ENCODE results near the gene AADACL2.
"Not testable (repeated sequence)": the region's sequence is repeated elsewhere in the genome, so short reads cannot be mapped to it uniquely, and the experiment has no call there.

The AADACL2 gene

DNA sequence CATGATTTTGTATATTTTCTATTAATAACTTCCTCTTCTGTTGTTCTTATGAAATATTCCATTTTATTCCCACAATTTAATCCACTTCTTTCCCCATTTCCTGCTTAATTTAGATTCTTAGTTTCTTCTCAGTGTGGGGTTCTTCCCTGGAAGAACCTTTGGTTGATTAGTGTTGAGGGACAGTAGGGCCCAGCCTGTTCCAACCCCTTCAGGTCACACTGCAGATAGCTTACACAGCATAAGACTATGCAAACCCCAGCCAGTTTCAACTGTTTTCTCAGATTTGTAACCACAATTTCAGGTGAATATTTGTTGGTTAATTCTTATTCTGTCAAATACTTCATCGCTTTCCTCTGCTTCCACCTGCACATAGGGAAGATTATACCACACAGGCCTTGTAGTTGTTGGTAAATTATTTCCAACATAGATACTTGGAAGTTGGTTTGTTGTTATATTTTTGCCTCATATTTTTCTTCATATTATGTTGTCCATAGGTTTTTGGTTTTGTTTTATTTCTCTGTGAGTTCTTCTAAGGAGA, 34.7 kb downstream of the AADACL2 start:
- DNase-seq: no peak

DNA sequence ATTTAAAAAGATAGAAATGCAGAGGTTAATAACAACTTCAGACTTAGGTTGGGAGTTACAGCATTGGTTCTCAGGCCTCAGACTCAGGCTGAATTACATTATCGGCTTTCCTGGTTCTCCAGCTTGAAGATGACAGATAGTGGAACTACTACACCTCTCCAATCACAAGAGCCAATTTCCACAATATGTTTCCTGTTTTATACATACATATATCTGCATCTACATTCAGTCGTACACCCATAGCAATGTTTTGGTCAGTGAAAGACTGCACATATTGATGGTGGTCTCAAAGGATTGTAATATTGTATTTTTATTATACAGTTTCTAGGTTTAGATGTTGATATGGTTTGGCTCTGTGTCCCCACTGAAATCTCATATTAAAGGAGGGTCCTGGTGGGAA, 35.4 kb downstream of the AADACL2 start:
- DNase-seq: no peak

DNA sequence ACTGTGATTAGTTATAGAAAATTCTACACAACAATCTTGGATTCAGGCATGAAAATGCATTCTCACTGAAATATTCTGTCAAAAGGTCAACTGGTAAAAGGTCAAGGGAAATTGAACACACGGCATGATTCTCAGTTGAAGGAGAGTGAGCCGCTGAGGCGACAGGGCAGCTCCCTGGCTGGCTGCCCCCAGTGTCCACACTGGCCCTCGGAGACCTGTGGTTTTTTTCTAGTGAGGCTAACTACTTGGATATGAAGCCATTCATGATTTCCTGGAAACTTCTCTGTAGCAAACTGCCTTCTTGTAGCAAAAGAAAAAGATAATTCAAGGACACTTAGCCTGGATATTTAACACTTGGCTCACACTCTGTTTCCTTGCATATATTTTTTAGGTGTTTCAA, 37.2 kb downstream of the AADACL2 start:
- DNase-seq: no peak

DNA sequence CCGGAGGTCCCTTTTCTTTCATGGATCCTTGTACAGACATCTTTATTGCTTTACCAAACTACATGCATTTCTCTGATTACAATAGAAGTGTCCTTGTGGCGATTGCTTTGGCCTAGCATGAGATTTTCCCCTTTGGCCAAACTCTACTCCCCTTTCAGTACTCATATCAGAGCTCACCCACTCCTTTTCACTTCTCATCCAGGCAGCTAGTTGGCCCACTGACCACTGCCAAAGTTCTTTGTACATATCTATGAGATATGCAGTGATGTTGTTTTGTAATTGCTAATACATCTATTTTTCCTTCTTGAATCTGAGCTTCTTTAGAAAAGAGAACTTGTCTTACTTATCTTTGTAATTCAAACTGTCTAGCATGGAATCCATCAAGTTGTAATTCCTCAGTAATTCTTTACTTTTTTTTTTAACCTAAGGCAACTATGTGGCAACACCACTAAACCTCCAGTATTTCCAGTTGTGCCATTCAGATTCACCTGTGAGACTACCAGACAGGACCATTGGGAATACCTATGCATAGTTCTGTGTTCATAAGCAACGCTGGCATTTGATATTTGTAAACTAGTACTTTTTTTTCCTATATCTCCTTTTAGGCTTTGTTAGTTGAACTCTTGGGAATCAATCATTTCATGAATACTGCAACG, 39.2 kb downstream of the AADACL2 start:
- no peak for DNase-seq

DNA sequence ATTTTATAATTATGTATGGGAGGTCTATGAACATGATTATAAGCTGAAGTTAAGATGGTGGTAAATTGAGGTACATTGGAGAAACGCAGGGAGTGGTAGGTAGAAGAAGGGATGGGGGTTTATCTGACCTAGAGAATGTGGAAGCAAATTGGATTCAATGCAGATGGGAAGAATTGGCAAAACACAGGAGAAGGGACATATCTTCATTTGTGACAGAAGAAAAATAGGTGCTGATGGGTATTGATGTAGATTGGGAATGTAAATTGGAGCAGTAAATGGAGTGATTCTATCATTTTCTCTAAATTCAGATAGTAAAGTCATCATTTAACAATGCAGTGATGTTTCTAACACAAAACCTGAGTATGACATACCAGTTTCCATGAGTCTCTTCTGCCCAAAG, 40.5 kb downstream of the AADACL2 start:
- no peak for DNase-seq

DNA sequence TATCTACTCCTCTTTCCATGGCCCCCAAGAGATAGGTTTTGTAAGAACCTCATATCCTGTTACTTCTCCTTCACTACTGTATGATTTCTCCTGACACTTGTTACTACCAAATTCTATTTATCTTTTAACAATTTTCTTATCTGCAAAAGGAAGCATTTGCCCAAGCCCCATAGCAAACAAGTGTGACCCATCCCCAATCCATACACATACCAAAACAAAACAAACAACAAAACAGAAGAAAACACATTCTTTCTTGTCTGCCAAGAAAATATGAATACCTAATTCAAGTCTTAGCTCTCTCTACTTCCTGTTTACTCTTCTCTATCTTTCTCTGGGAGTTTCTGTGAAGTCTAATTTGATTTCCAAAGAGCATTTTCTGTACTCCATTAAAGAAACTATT, 41.2 kb downstream of the AADACL2 start:
- DNase-seq: no peak

DNA sequence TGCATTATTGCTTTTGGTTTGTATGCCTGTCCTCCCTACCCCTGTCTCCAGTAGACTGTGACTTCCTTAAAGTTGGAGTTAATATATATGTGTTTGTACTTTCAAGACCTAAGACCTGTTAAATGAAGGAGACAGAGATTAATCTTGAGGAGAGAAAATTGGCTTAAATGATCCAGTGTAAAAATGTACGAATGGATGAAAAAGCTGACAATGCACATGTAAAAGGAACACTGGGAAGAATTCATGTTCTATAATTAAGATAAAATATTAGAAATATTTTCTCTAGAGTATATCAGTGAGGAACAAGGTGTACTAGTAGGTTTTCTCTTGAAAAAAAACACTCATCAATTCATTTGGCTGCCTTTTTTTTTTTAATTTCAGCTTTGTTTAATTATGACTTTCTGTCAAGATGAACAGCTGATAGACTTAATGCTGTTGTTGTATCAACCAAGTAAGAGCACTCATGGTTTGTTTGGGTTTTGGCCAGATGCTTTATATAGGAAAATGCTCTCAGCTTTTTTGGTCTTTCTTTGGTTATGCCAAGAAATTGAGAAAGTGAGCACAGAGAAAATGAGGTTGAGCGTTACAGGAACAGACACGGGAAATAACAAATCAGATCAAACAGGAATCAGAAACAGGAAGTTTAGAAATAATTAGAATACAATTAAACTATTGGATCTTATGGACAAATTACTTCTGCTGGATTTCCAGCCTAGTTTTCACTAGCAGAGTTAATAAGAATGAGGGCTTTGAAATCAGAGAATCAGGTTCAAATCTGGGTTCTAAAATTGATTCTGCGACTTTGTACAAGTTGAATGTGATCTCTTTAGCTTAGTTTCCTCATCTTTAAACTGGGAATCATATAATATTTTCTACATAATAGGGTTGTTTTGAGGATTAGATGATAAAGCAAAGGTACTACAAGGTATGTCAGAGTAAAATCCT, 41.9 kb downstream of the AADACL2 start:
- no peak for DNase-seq

DNA sequence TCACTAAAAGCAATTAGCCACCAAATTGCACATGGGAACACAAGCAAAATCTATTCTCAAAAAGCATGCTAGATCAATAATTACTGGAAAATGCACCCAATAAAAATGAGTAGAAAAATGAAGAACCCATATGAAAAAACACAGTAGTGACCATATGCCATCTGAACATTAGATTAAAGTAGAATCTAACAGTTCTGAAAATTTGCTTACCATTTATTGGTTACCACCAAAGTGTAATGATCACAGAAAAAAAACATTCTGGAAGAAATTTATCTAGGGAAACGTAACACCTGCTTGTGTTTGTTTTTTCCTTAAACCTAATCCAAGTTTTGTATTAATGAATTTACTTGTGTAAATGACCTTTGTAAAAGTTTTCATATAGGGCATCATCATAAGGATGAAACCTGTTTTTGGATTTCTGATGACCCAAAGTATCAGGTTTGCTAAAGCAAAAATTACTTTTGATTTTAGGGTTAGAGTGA, 42.6 kb downstream of the AADACL2 start:
- no peak for DNase-seq

DNA sequence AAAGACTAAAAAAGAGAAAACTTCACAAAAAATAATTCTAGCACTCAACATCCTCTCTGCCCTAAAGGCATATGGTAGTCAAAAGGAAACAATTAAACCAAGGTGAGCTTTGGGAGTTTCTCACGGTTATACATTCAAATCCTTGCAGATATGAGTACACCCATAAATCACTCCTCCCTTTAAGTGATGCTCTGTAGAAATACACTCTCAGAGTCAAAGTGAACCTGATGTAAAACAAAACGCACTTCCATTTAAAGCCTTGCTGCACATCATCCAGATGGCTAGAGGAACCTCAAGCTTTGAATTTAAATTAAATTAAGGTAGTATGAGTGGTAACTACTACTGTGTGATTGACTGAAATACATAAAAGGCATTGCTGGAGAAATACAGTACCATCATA, 44.2 kb downstream of the AADACL2 start:
- no peak for DNase-seq

DNA sequence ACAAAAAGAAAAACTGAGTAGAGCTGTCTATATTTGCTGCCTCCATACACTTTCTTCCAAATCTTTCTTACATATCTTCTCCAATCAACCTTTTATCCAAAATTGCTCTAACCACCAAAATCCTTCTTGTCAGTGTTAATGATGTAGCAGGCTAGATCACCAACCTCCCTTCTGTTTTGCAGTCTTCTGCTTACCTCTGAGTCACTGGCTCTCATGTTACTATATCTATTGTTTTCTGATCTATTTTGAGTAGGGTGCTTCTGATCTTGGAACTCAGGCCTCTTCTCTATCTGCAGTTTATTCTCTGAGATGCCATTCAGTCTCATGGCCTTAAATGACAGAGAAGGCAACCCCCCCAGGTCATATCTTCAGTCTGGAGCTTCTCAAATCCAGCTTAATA, 53.9 kb downstream of the AADACL2 start:
- no peak for DNase-seq

DNA sequence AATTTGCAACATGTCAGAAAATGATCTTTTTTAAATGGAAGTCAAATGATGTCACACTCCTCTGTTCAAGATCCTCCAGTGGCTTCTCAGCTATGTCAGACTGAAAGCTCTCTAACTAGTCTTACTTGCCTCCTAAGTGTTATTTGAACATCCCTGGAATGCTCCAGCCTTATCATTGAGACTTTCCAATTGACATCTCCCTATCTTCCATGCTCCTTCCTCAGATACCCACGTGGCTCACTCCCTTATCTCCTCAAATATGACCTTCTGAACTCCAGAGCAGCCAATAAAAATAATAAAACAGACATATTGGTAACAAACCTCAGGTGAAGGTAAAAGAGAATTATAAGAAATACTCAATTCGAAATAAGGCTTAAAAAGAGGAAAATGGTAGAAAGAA, 54.7 kb downstream of the AADACL2 start:
- no peak for DNase-seq

DNA sequence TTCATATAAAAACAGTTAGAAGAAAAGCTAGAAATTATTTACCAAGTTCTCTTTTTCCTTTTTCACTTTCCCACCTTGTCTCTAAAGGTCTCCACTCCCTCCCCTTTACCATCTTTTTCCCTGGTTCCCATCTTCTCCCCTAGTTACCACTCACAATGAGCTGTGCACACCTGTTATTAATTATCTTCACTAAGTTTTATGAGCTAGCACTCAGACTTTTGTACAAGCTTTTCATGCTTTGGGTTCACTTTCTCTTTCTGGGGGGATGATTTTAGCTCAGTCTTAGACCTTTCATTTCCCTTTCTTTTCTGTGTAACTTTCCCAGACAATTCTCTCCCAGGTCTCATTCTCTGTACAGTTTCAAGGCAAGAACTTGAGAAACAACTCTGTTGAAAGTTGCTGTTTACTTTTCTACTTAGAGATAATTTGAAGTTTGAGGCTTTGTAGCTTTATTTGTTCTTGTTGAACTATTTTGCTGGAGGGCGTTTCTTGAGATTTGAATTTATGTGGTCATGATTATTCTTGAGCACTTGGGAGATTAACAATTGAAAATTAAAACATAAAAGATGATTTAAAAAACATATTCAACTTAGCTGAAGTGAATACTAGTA, 56.2 kb downstream of the AADACL2 start:
- DNase-seq: no peak

DNA sequence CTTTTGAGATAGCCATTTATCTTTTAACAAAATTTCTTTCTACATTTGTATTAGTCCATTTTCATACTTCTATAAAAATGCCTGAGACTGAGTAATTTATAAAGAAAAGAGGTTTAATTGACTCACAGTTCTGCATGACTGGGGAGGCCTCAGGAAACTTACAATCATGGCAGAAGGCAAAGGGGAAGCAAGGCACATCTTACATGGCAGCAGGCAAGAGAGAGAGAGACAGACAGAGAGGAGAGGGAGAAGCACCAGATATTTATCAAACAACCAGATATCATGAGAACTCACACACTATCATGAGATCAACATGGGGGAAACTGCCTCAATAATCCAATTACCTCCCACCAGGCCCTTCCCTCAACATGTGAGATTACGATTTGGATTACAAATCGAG, 57.0 kb downstream of the AADACL2 start:
- DNase-seq: not testable (repeated sequence)

DNA sequence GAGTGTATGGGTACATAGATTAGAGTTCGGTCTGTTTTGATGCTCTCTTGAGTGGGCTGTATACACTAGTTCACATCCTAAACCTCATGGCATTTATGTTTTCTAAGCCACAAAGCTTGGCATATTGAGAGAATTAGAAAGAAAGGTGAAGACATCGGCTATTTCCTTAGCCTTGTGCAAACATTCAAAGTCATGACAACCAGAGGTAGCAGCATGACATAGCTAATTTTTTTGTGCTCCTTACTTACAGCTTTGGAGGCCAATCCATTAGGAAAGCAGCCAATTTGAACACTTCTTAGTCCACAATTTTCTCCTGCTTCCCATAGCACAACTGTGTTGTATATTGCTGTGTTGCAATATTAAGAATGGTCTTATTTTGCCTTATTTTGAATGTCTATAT, 58.7 kb downstream of the AADACL2 start:
- DNase-seq: no peak

DNA sequence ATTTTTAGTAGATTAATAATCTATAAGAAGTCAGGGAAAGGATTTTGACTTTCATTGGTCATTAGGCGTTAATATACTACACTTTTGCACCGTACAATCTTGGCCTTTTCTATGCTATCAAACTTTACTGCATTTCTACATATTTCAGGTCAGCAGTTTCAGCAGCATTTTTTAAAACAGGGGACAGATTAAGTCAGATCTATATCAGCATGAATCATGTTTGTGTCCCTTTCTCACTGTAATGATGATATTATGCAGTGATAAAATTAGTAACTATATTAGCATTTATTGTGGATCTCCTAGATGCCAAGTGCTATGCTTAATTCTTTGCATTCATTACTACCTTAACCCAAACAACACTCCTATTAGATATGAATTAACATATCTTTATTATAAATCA, 59.9 kb downstream of the AADACL2 start:
- no peak for DNase-seq

DNA sequence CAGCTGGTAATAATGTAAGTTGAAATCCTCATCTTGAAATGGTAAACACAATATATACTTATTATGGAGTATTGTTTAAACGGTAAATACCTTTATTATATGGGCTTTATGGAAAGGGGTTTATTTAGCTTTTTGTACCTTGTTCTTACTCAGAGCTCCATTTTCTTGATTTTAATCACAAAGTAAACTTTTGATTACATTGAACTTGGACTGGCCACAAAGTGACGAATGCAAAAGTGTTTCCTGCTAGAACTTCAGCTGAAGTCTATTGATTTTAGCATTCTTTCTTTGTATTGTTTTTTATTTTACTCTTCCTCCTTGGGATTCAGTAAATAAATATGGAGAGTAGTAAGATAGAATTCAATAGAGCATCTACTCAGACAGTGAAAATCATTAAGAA, 60.4 kb downstream of the AADACL2 start:
- DNase-seq: no peak

DNA sequence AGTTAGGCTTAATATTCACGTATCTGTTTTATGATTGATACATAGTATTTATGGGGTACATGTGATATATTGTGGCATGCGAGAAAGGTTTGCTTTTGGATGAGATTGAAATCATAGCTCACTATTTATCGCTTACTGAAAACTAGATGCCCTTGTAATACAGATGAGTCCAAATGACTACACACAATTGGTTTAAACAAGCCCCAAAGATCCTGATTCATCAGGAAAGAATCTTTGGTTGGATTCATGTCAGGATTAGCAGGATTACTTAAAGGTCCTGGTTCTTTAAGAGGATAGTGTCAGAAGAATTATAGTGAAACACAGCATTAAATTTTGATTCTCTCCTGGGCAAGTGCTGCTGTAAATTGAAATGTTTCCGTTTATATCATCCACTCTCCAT, 61.5 kb downstream of the AADACL2 start:
- DNase-seq: no peak

DNA sequence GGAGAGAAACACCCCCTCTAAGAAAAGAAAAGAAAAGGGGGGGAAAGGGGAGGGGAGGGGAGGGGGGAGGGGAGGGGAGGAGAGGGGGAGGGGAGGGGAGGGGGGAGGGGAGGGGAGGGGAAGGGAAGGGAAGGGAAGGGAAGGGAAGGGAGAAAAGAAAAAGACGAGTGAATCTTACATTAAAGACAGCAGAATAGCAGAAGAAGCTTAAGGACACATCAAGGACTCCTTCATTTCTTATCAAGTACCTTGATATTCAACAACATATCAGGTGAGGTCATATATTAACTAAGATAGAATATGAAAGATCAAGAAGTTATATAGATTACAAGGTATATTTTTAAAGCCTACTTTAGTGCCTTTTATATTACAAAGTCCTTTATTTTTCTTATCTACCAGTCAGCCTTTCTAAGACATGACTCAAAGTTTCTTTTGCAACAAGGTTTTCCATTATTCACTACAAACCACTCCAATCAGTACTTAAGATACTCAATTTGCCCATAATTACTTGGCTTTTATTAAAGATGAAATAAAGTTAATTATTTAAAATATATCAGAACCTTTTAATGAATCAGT, 62.5 kb downstream of the AADACL2 start:
- no peak for DNase-seq

DNA sequence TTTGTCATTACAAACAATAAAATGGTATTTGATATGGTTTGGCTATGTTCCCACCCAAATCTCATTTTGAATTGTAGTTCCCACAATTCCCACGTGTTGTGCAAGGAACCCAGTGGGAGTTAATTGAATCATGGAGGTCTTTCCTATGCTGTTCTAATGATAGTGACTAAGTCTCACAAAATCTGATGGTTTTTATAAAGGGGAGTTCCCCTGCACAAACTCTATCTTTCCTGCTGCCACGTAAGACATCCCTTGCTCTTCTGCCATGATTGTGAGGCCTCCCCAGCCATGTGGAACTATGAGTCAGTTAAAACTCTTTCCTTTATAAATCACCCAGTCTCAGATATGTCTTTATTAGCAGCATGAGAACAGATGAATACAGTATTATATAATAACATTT, 64.7 kb downstream of the AADACL2 start:
- no peak for DNase-seq

DNA sequence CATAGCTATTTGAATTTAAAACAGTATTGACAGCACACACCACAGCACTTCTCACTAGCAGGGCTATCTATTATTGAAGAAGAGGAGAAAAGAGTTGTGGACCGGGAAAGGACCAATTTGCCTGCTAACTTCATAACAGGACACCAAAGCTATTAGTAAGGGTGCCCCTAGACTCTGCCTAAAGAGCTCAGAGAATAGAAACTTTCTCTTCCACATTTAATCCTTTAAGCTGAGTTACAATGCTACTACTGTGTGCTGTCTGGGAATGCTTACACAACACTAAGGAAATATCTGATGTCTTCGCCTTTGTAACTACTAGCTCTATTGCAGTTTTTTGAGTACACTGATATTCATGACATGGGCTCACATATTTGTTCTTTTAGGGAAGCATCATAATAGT, 66.7 kb downstream of the AADACL2 start:
- no peak for DNase-seq

DNA sequence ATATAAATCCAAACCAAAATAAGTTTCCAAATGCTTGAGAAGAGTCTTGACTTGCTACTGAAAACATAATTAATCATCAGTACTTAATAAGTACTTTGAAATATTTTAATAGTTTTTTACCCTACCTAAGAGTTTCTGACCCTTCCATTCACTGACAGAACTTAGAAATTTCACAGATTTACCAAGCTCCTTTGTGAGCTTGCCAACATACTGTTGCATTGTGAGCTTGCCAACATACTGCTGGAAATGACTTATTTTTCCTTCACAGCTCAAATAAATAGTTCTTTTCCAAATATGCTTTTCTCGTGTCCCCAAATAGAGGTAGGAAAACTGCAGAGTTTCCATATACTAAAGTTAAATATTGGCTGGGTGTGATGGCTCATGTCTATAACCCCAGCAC, 70.5 kb downstream of the AADACL2 start:
- no peak for DNase-seq

DNA sequence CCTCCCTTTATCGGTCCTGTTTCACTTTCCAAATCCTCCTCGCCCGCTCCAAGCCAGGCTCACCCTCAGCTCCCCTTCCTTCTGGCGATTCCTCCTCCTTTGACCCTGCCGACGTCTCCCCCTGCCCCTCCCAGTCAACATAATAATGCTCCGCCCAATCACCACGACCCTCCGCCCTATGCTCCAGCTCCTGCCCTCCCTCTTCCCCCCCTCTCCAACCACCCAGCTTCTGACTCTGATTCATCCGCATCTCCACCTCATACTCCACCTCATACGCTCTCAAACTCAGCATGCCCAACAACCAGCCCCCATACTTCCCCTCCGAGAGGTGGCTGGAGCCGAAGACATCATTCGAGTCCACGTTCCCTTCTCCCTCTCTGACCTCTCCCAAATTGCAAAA, 73.1 kb downstream of the AADACL2 start:
- DNase-seq: no peak

Measured in SHP77 (cell line).